Osteocyte (in vitro differentiated cells): ENCODE results near the gene ARHGAP42. TPM values are rescaled to one million over a fixed set of nuclear protein-coding genes. Genes with fewer than 3 reads are reported as not detected.

Experiments used
- DNase-seq: peaks from one replicate; pipeline ENCODE4 v3.0.0; 2021; ENCODE audit warnings: mixed read lengths; ENCODE audit not compliant: unreplicated experiment; ENCODE audit errors: extremely low spot score
- H3K27ac Mint-ChIP-seq: one replicate; pipeline ENCODE4 v1.8.0; 2021; ENCODE audit warnings: mild to moderate bottlenecking, mixed read lengths; ENCODE audit not compliant: unreplicated experiment
- H3K27me3 Mint-ChIP-seq: one replicate; pipeline ENCODE4 v1.8.0; 2021; ENCODE audit warnings: mixed read lengths; ENCODE audit not compliant: unreplicated experiment
- H3K36me3 Mint-ChIP-seq: one replicate; pipeline ENCODE4 v1.8.0; 2021; ENCODE audit warnings: mixed read lengths; ENCODE audit not compliant: unreplicated experiment
- H3K4me1 Mint-ChIP-seq: one replicate; pipeline ENCODE4 v1.8.0; 2021; ENCODE audit warnings: mixed read lengths; ENCODE audit not compliant: unreplicated experiment
- H3K4me3 Mint-ChIP-seq: one replicate; pipeline ENCODE4 v1.8.0; 2021; ENCODE audit warnings: mild to moderate bottlenecking, moderate library complexity, mixed read lengths; ENCODE audit not compliant: unreplicated experiment
- H3K9me3 Mint-ChIP-seq: one replicate; pipeline ENCODE4 v1.8.0; 2021; ENCODE audit warnings: mixed read lengths; ENCODE audit not compliant: unreplicated experiment
- CTCF ChIP-seq: fragments of 200-600 bp; sonication (generic); IDR thresholded peaks from 2 replicates; pipeline ENCODE4 v1.5.0; 2021; ENCODE audit warnings: antibody characterized with exemption, mild to moderate bottlenecking, moderate library complexity
- total RNA-seq: library from RNA; stranded (reverse); gene quantifications from 2 replicates; pipeline ENCODE4 v1.2.1, GENCODE V29; 2021

The ARHGAP42 gene
- total RNA-seq, 1 donor from 2014 or later, result 12.7 TPM

GRCh38 chr11:101031713-101032112 lies 344.6 kb downstream of the ARHGAP42 start:
- no peaks in the 10 kb centered on the region for H3K36me3 Mint-ChIP-seq
- no peaks in the 10 kb centered on the region for H3K9me3 Mint-ChIP-seq
- no peak overlapping the region for H3K27ac Mint-ChIP-seq

GRCh38 chr11:101032991-101033390 lies 345.9 kb downstream of the ARHGAP42 start:
- no peaks in the 10 kb centered on the region for H3K36me3 Mint-ChIP-seq
- no peaks in the 10 kb centered on the region for H3K9me3 Mint-ChIP-seq
- DNase-seq, result no peak
- H3K27me3 Mint-ChIP-seq, result peaks cover 54% of the 10 kb centered on the region
- peaks cover 5% of the 10 kb centered on the region for H3K4me1 Mint-ChIP-seq
- TF ChIP-seq CTCF, result no peak
- H3K4me3 Mint-ChIP-seq, result no peak overlapping the region
- no peak overlapping the region for H3K27ac Mint-ChIP-seq

More at GRCh38 chr11:101031713-101032112, 344.6 kb downstream of the ARHGAP42 start:
- Mint-ChIP-seq H3K4me3 (no peak overlapping the region), H3K27me3 (peaks cover 44% of the 10 kb centered on the region), H3K4me1 (peaks cover 5% of the 10 kb centered on the region)
- no peak for DNase-seq
- TF ChIP-seq CTCF, result no peak

GRCh38 chr11:101034076-101034475 lies 347.0 kb downstream of the ARHGAP42 start:
- TF ChIP-seq CTCF, result no peak
- no peak for DNase-seq
- H3K9me3 Mint-ChIP-seq, result no peaks in the 10 kb centered on the region
- no peak overlapping the region for H3K4me3 Mint-ChIP-seq
- peaks cover 53% of the 10 kb centered on the region for H3K27me3 Mint-ChIP-seq
- no peak overlapping the region for H3K27ac Mint-ChIP-seq
- H3K4me1 Mint-ChIP-seq, result peaks cover 5% of the 10 kb centered on the region
- H3K36me3 Mint-ChIP-seq, result no peaks in the 10 kb centered on the region

- DNase-seq, result no peak
- no peak overlapping the region for H3K27ac Mint-ChIP-seq
- H3K4me3 Mint-ChIP-seq, result no peak overlapping the region
- no peak for TF ChIP-seq CTCF
- no peaks in the 10 kb centered on the region for H3K4me1 Mint-ChIP-seq
- peaks cover 61% of the 10 kb centered on the region for H3K27me3 Mint-ChIP-seq
- H3K9me3 Mint-ChIP-seq, result no peaks in the 10 kb centered on the region
- no peaks in the 10 kb centered on the region for H3K36me3 Mint-ChIP-seq
Observed at GRCh38 chr11:101035872-101036271, 348.8 kb downstream of the ARHGAP42 start.
